CD1c-positive myeloid dendritic cell (primary cell): Measurements from ENCODE around the gene GPR39.
"Not testable (repeated sequence)": the region's sequence is repeated elsewhere in the genome, so short reads cannot be mapped to it uniquely, and the experiment has no call there.

Source experiments
- DNase-seq: peaks from one replicate; pipeline ENCODE4 v3.0.0-alpha.2; 2016; ENCODE audit errors: extremely low spot score

The GPR39 gene

GRCh38 chr2:132496555-132496954, 80.0 kb downstream of the GPR39 start:
- no peak for DNase-seq

- no peak for DNase-seq
Observed at GRCh38 chr2:132497591-132497990, 81.0 kb downstream of the GPR39 start.

GRCh38 chr2:132503701-132504100, 87.1 kb downstream of the GPR39 start:
- no peak for DNase-seq

- DNase-seq: no peak
Observed at GRCh38 chr2:132515010-132515409, 98.4 kb downstream of the GPR39 start.

- no peak for DNase-seq
Observed at GRCh38 chr2:132517386-132517785, 100.8 kb downstream of the GPR39 start.

- DNase-seq: no peak
Observed at GRCh38 chr2:132518302-132518701, 101.7 kb downstream of the GPR39 start.

- no peak for DNase-seq
Observed at GRCh38 chr2:132519566-132519965, 103.0 kb downstream of the GPR39 start.

- no peak for DNase-seq
Observed at GRCh38 chr2:132521341-132521740, 104.7 kb downstream of the GPR39 start.

- no peak for DNase-seq
Observed at GRCh38 chr2:132522901-132523300, 106.3 kb downstream of the GPR39 start.

GRCh38 chr2:132537061-132537460, 120.5 kb downstream of the GPR39 start:
- DNase-seq: not testable (repeated sequence)

GRCh38 chr2:132538331-132538855, 121.8 kb downstream of the GPR39 start:
- DNase-seq: no peak

GRCh38 chr2:132540166-132540565, 123.6 kb downstream of the GPR39 start:
- DNase-seq: no peak

GRCh38 chr2:132542953-132543569, 126.5 kb downstream of the GPR39 start:
- DNase-seq: peak; percentile 42

GRCh38 chr2:132544006-132544630, 127.5 kb downstream of the GPR39 start:
- peak; percentile 5 for DNase-seq

GRCh38 chr2:132547090-132547687, 130.6 kb downstream of the GPR39 start:
- DNase-seq: peak; percentile 75

- no peak for DNase-seq
Observed at GRCh38 chr2:132549935-132550670, 133.5 kb downstream of the GPR39 start.

- DNase-seq: no peak
Observed at GRCh38 chr2:132550946-132551345, 134.3 kb downstream of the GPR39 start.

- no peak for DNase-seq
Observed at GRCh38 chr2:132557694-132558093, 141.1 kb downstream of the GPR39 start.

- no peak for DNase-seq
Observed at GRCh38 chr2:132559326-132559725, 142.7 kb downstream of the GPR39 start.

GRCh38 chr2:132559921-132560320, 143.3 kb downstream of the GPR39 start:
- no peak for DNase-seq

- no peak for DNase-seq
Observed at GRCh38 chr2:132560562-132560961, 144.0 kb downstream of the GPR39 start.

GRCh38 chr2:132562245-132562644, 145.6 kb downstream of the GPR39 start:
- no peak for DNase-seq
